ENCODE results near the gene MAP3K1.

Gene MAP3K1

DNA sequence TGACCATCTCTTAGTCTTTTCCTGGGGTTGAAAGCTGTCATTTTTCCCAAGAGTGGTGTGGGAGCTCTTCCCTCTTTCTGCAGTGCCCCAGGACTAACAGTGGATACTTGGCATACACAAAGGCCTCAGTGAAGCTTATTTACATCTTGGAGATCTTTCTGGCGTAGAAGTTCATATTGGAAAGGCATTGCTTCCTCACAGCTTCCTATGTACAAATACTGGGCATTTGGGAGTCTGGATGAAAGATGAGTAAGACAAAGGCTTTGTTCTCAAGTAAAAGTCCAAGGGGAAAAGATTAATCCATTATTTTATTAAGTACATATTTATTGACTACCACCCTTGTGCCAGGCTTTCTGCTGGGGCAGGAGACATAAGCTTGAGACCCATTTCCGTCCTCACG, 22.0 kb downstream of the MAP3K1 start:
- H3K27ac ChIP-seq = no peak overlapping the region
- TF ChIP-seq ZFX (IDR thresholded peaks at IDR 0.05) = no peak
- TF ChIP-seq, protein P1, sequence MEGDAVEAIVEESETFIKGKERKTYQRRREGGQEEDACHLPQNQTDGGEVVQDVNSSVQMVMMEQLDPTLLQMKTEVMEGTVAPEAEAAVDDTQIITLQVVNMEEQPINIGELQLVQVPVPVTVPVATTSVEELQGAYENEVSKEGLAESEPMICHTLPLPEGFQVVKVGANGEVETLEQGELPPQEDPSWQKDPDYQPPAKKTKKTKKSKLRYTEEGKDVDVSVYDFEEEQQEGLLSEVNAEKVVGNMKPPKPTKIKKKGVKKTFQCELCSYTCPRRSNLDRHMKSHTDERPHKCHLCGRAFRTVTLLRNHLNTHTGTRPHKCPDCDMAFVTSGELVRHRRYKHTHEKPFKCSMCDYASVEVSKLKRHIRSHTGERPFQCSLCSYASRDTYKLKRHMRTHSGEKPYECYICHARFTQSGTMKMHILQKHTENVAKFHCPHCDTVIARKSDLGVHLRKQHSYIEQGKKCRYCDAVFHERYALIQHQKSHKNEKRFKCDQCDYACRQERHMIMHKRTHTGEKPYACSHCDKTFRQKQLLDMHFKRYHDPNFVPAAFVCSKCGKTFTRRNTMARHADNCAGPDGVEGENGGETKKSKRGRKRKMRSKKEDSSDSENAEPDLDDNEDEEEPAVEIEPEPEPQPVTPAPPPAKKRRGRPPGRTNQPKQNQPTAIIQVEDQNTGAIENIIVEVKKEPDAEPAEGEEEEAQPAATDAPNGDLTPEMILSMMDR (conservative IDR thresholded peaks at IDR 0.05) = no peak

- no peak overlapping the region for H3K27ac ChIP-seq
- TF ChIP-seq ZFX (IDR thresholded peaks at IDR 0.05) = no peak
- TF ChIP-seq, protein P1 (conservative IDR thresholded peaks at IDR 0.05) = no peak
Observed at GRCh38 chr5:56837956-56838355, 22.6 kb downstream of the MAP3K1 start.

- TF ChIP-seq ZFX (IDR thresholded peaks at IDR 0.05) = no peak
- TF ChIP-seq, protein P1 (conservative IDR thresholded peaks at IDR 0.05) = peak; percentile 73
- no peak overlapping the region for H3K27ac ChIP-seq
Observed at GRCh38 chr5:56838409-56839039, 23.2 kb downstream of the MAP3K1 start.

- H3K27ac ChIP-seq = no peak overlapping the region
- TF ChIP-seq, protein P1 (conservative IDR thresholded peaks at IDR 0.05) = no peak
- no peak for TF ChIP-seq ZFX (IDR thresholded peaks at IDR 0.05)
Observed at GRCh38 chr5:56839062-56839461, 23.7 kb downstream of the MAP3K1 start.

- no peak overlapping the region for H3K27ac ChIP-seq
Observed at GRCh38 chr5:56840597-56840996, 25.2 kb downstream of the MAP3K1 start.

GRCh38 chr5:56845277-56845676, 29.9 kb downstream of the MAP3K1 start:
- TF ChIP-seq ZFX (IDR thresholded peaks at IDR 0.05) = no peak
- TF ChIP-seq, protein P1 (conservative IDR thresholded peaks at IDR 0.05) = no peak
- H3K27ac ChIP-seq = no peak overlapping the region

More at GRCh38 chr5:56840597-56840996, 25.2 kb downstream of the MAP3K1 start:
- no peak for TF ChIP-seq ZFX (IDR thresholded peaks at IDR 0.05)
- TF ChIP-seq, protein P1 (conservative IDR thresholded peaks at IDR 0.05) = no peak

GRCh38 chr5:56845904-56846480, 30.6 kb downstream of the MAP3K1 start:
- TF ChIP-seq, protein P1 (conservative IDR thresholded peaks at IDR 0.05) = no peak
- TF ChIP-seq ZFX (IDR thresholded peaks at IDR 0.05) = no peak
- no peak overlapping the region for H3K27ac ChIP-seq
